ENCODE results near the gene FAM234B. TPM values are rescaled to one million over a fixed set of nuclear protein-coding genes. Genes with fewer than 3 reads are reported as not detected.

Gene FAM234B
- total and polyA plus RNA-seq, 12 donors, result 0.64 to 9.9 (median 6.8) TPM

- H3K4me1 ChIP-seq (replicated peaks in 1 of 2), result no peaks in the 10 kb centered on the region
- no peaks in the 10 kb centered on the region for H3K9me3 ChIP-seq (replicated peaks in 1 of 3)
- H3K27me3 ChIP-seq, result no peaks in the 10 kb centered on the region
- intact Hi-C loops (cut with DNase I), result no loop called here
- TF ChIP-seq CTCF (IDR thresholded peaks at IDR 0.05) (no peak), POLR2A (IDR thresholded peaks at IDR 0.05) (no peak)
- 69 to 77% (median 74%) methylated on average over 3 of the region's 3 CpGs for WGBS, 4 donors
- H3K4me3 ChIP-seq, result no peak overlapping the region
- no peaks in the 10 kb centered on the region for H3K36me3 ChIP-seq (replicated peaks in 1 of 2)
- DNase-seq, result no peak
- H3K27ac ChIP-seq, result no peak overlapping the region
Observed at GRCh38 chr12:13126494-13126893, 82.3 kb downstream of the FAM234B start.

- Histone ChIP-seq H3K27ac (no peak overlapping the region), H3K4me3 (no peak overlapping the region), H3K36me3 (replicated peaks in 1 of 2) (no peaks in the 10 kb centered on the region), H3K9me3 (replicated peaks in 1 of 3) (no peaks in the 10 kb centered on the region), H3K27me3 (no peaks in the 10 kb centered on the region), H3K4me1 (replicated peaks in 1 of 2) (no peaks in the 10 kb centered on the region)
- no peak for DNase-seq
- 57 to 80% (median 69%) methylated on average over 4 to 5 of the region's 5 CpGs for WGBS, 4 donors
- TF ChIP-seq CTCF (IDR thresholded peaks at IDR 0.05) (no peak), POLR2A (IDR thresholded peaks at IDR 0.05) (no peak)
- intact Hi-C loops (cut with DNase I), result no loop called here
Observed at GRCh38 chr12:13127444-13127843, 83.3 kb downstream of the FAM234B start.

- TF ChIP-seq CTCF (IDR thresholded peaks at IDR 0.05), result no peak
- TF ChIP-seq POLR2A (IDR thresholded peaks at IDR 0.05), result no peak
- H3K9me3 ChIP-seq (replicated peaks in 1 of 3), result no peaks in the 10 kb centered on the region
- no peak for DNase-seq
- WGBS, 4 donors, result 81 to 84% (median 83%) methylated on average over 8 of the region's 8 CpGs
- no peak overlapping the region for H3K4me3 ChIP-seq
- H3K27ac ChIP-seq, result no peak overlapping the region
- H3K27me3 ChIP-seq, result no peaks in the 10 kb centered on the region
- H3K36me3 ChIP-seq (replicated peaks in 1 of 2), result no peaks in the 10 kb centered on the region
- H3K4me1 ChIP-seq (replicated peaks in 1 of 2), result no peaks in the 10 kb centered on the region
- intact Hi-C loops (cut with DNase I), result no loop called here
Observed at GRCh38 chr12:13128291-13128965, 84.2 kb downstream of the FAM234B start.

- Histone ChIP-seq H3K4me1 (replicated peaks in 1 of 2) (peaks cover 0 to 5% of the 10 kb centered on the region in 2 donors), H3K4me3 (no peak overlapping the region), H3K27me3 (no peaks in the 10 kb centered on the region), H3K36me3 (replicated peaks in 1 of 2) (no peaks in the 10 kb centered on the region), H3K9me3 (replicated peaks in 1 of 3) (no peaks in the 10 kb centered on the region), H3K27ac (no peak overlapping the region)
- WGBS, 4 donors, result 47 to 59% (median 50%) methylated on average over 3 of the region's 3 CpGs
- intact Hi-C loops (cut with DNase I), result no loop called here
- no peak for DNase-seq
- no peak for TF ChIP-seq POLR2A (IDR thresholded peaks at IDR 0.05)
- no peak for TF ChIP-seq CTCF (IDR thresholded peaks at IDR 0.05)
Observed at GRCh38 chr12:13130981-13131380, 86.8 kb downstream of the FAM234B start.

Other genes starting within 250 kb of the FAM234B start
- 10 to 100 TPM; 28.8 to 77.3 (median 45.2) TPM for gene DDX47, start 231.0 kb upstream of the FAM234B start, total RNA-seq
- gene DDX47, start 231.0 kb upstream of the FAM234B start, polyA plus RNA-seq, result 10 to 100 TPM; 31.6 to 70.3 (median 34.0) TPM
- gene GPRC5A, start 152.8 kb upstream of the FAM234B start, total RNA-seq, result 10 to 100 TPM in 3 of 9 donors, 1 to 10 TPM in 5, under 1 TPM in 1; 0.33 to 22.3 (median 8.4) TPM
- 1 to 10 TPM; 2.0 to 4.0 (median 2.3) TPM for gene GPRC5A, start 152.8 kb upstream of the FAM234B start, polyA plus RNA-seq
- not detected for gene GPRC5D, start 92.2 kb upstream of the FAM234B start, total RNA-seq
- gene GPRC5D, start 92.2 kb upstream of the FAM234B start, polyA plus RNA-seq, result under 1 TPM in 2 of 3 donors, not detected in 1; 0.17 to 0.40 TPM
- gene HEBP1, start 44.1 kb upstream of the FAM234B start, total RNA-seq, result 100 to 1,000 TPM in 4 of 9 donors, 10 to 100 TPM in 5; 34.3 to 165 (median 97.6) TPM
- gene HEBP1, start 44.1 kb upstream of the FAM234B start, polyA plus RNA-seq, result 100 to 1,000 TPM in 1 of 3 donors, 10 to 100 TPM in 2; 53.3 to 142 (median 53.4) TPM
- gene GSG1, start 59.3 kb downstream of the FAM234B start, total RNA-seq, result not detected
- gene GSG1, start 59.3 kb downstream of the FAM234B start, polyA plus RNA-seq, result not detected
- gene EMP1, start 152.3 kb downstream of the FAM234B start, total RNA-seq, result 100 to 1,000 TPM in 2 of 9 donors, 10 to 100 TPM in 6, 1 to 10 TPM in 1; 10.0 to 129 (median 69.4) TPM
- gene EMP1, start 152.3 kb downstream of the FAM234B start, polyA plus RNA-seq, result 10 to 100 TPM; 21.2 to 61.4 (median 27.9) TPM